Osteoblast (primary cell): ENCODE measurements around the gene ATP2B2. TPM values are rescaled to one million over a fixed set of nuclear protein-coding genes. Genes with fewer than 3 reads are reported as not detected.
A peak's percentile ranks its signal among the peaks of the same experiment; 100 is the strongest.

ENCODE experiments used
- DNase-seq: peaks from one replicate; pipeline ENCODE4 v3.0.0; 2011; ENCODE audit warnings: low spot score, mixed read lengths; ENCODE audit not compliant: insufficient read length; ENCODE audit errors: missing footprints
- H2AFZ ChIP-seq: 2 replicates; pipeline ENCODE4 v1.6.0; 2011; ENCODE audit warnings: mild to moderate bottlenecking, low read length
- H3K27ac ChIP-seq: 2 replicates; pipeline ENCODE4 v1.5.1; 2011; ENCODE audit warnings: mild to moderate bottlenecking, low read depth, low read length, moderate library complexity
- H3K27me3 ChIP-seq: 2 replicates; pipeline ENCODE4 v1.6.0; 2012; ENCODE audit warnings: mild to moderate bottlenecking, control low read depth, inconsistent platforms, low read length, moderate library complexity; ENCODE audit not compliant: insufficient read depth
- H3K36me3 ChIP-seq: 2 replicates; pipeline ENCODE4 v1.5.1; 2011; ENCODE audit warnings: mild to moderate bottlenecking, low read length, control low read depth, moderate library complexity; ENCODE audit not compliant: insufficient read depth
- H3K4me1 ChIP-seq: 2 replicates; pipeline ENCODE4 v1.5.1; 2011; ENCODE audit warnings: mild to moderate bottlenecking, low read length, control low read depth, moderate library complexity; ENCODE audit not compliant: insufficient read depth
- H3K4me2 ChIP-seq: 2 replicates; pipeline ENCODE4 v1.6.0; 2011; ENCODE audit warnings: mild to moderate bottlenecking, low read length; ENCODE audit not compliant: insufficient read depth
- H3K4me3 ChIP-seq: fragments of 200-600 bp; sonication (generic); 3 replicates; pipeline ENCODE4 v1.5.1; 2012; ENCODE audit warnings: mild to moderate bottlenecking, low read length, inconsistent platforms; ENCODE audit not compliant: insufficient read depth
- H3K79me2 ChIP-seq: 2 replicates; pipeline ENCODE4 v1.6.0; 2012; ENCODE audit warnings: mild to moderate bottlenecking, low read length, control low read depth, inconsistent platforms; ENCODE audit not compliant: insufficient read depth
- H3K9me3 ChIP-seq: 2 replicates; pipeline ENCODE4 v1.5.1; 2011; ENCODE audit warnings: low read depth, low read length, control low read depth
- H4K20me1 ChIP-seq: 2 replicates; pipeline ENCODE4 v1.6.0; 2012; ENCODE audit warnings: mild to moderate bottlenecking, low read length, control low read depth; ENCODE audit not compliant: insufficient read depth
- CTCF ChIP-seq: IDR thresholded peaks from 2 replicates; pipeline ENCODE4 v1.5.1; 2011; ENCODE audit warnings: mild to moderate bottlenecking, low read depth, low read length, moderate library complexity; ENCODE audit errors: extremely low read depth
- total RNA-seq: library from RNA; depleted of rRNA; stranded (reverse); fragments of >200 nt; gene quantifications from 2 replicates; pipeline ENCODE4 v1.2.3, GENCODE V29; 2012

The ATP2B2 gene
- total RNA-seq, 1 donor: not detected

- Histone ChIP-seq H3K9me3 (no peaks in the 10 kb centered on the region), H3K27me3 (peaks cover 13% of the 10 kb centered on the region), H3K79me2 (no peaks in the 10 kb centered on the region), H3K4me2 (no peak overlapping the region), H4K20me1 (no peaks in the 10 kb centered on the region), H3K4me3 (no peak overlapping the region), H3K4me1 (no peaks in the 10 kb centered on the region), H3K36me3 (no peaks in the 10 kb centered on the region), H3K27ac (no peak overlapping the region), H2AFZ (no peak overlapping the region)
- TF ChIP-seq CTCF: no peak
- DNase-seq: peak; percentile 19
Measured at GRCh38 chr3:10463533-10464434, 41.6 kb downstream of the ATP2B2 start.

GRCh38 chr3:10462641-10463532 lies 42.5 kb downstream of the ATP2B2 start:
- H3K9me3 ChIP-seq: no peaks in the 10 kb centered on the region
- no peaks in the 10 kb centered on the region for H4K20me1 ChIP-seq
- peaks cover 8% of the 10 kb centered on the region for H3K27me3 ChIP-seq
- DNase-seq: peak; percentile 55
- H3K4me2 ChIP-seq: no peak overlapping the region
- no peak overlapping the region for H2AFZ ChIP-seq
- H3K4me3 ChIP-seq: no peak overlapping the region
- no peaks in the 10 kb centered on the region for H3K36me3 ChIP-seq
- H3K79me2 ChIP-seq: no peaks in the 10 kb centered on the region
- no peaks in the 10 kb centered on the region for H3K4me1 ChIP-seq
- no peak overlapping the region for H3K27ac ChIP-seq
- no peak for TF ChIP-seq CTCF

- H4K20me1 ChIP-seq: peaks cover 4% of the 10 kb centered on the region
- H3K27me3 ChIP-seq: peaks cover 8% of the 10 kb centered on the region
- H3K36me3 ChIP-seq: no peaks in the 10 kb centered on the region
- no peak overlapping the region for H3K4me3 ChIP-seq
- no peak overlapping the region for H2AFZ ChIP-seq
- H3K4me2 ChIP-seq: no peak overlapping the region
- no peaks in the 10 kb centered on the region for H3K9me3 ChIP-seq
- H3K79me2 ChIP-seq: no peaks in the 10 kb centered on the region
- DNase-seq: peak; percentile 44
- no peak overlapping the region for H3K27ac ChIP-seq
- no peak for TF ChIP-seq CTCF
- no peaks in the 10 kb centered on the region for H3K4me1 ChIP-seq
Measured at GRCh38 chr3:10460951-10461545, 44.3 kb downstream of the ATP2B2 start.
